Measurements from ENCODE around the gene ADSL. TPM values are rescaled to one million over a fixed set of nuclear protein-coding genes. Genes with fewer than 3 reads are reported as not detected.

The ADSL gene
- total RNA-seq, 1 donor from 2014 or later = 135 TPM

- Histone ChIP-seq H3K9ac (no peak overlapping the region), H3F3A (ENCODE audit: low read depth) (peaks cover 17% of the 10 kb centered on the region), H3K79me2 (ENCODE audit: low read depth) (no peaks in the 10 kb centered on the region), H3K27ac (no peak overlapping the region), H3K36me3 (peaks cover 2% of the 10 kb centered on the region), H3K4me3 (no peak overlapping the region), H2AFZ (replicated peaks) (no peak overlapping the region), H4K20me1 (ENCODE audit: low read depth) (peaks cover 19% of the 10 kb centered on the region), H3K27me3 (no peaks in the 10 kb centered on the region), H3K4me2 (no peak overlapping the region), H3K4me1 (peaks cover 2% of the 10 kb centered on the region), H3K9me3 (ENCODE audit: low read depth) (no peaks in the 10 kb centered on the region)
- no peak for TF ChIP-seq EZH2phosphoT487 (IDR thresholded peaks at IDR 0.05)
- Mint-ChIP-seq H3K36me3 (peaks cover 38% of the 10 kb centered on the region), H3K27me3 (ENCODE audit: insufficient read depth, low read depth) (peaks cover 3% of the 10 kb centered on the region), H3K9me3 (no peaks in the 10 kb centered on the region), H3K27ac (no peak overlapping the region), H3K4me3 (no peak overlapping the region), H3K4me1 (peaks cover 5% of the 10 kb centered on the region)
- no peak for DNase-seq (ENCODE audit: low spot score)
Observed at GRCh38 chr22:40320687-40321086, 25.6 kb upstream of the ADSL start.

- H3K4me3 ChIP-seq = no peak overlapping the region
Observed at GRCh38 chr22:40322021-40322420, 24.3 kb upstream of the ADSL start.

GRCh38 chr22:40322818-40323447 lies 23.4 kb upstream of the ADSL start:
- no peak for TF ChIP-seq EZH2 (IDR thresholded peaks at IDR 0.05)
- no peak for TF ChIP-seq EZH2phosphoT487 (IDR thresholded peaks at IDR 0.05)
- TF ChIP-seq CTCF (IDR thresholded peaks at IDR 0.05) = no peak
- no peak for DNase-seq (ENCODE audit: low spot score)
- Histone ChIP-seq H3K79me2 (ENCODE audit: low read depth) (no peaks in the 10 kb centered on the region), H3K36me3 (no peaks in the 10 kb centered on the region), H3K4me1 (peaks cover 21% of the 10 kb centered on the region), H2AFZ (replicated peaks) (no peak overlapping the region), H3K4me2 (no peak overlapping the region), H3F3A (ENCODE audit: low read depth) (peaks cover 31% of the 10 kb centered on the region), H3K27ac (no peak overlapping the region), H4K20me1 (ENCODE audit: low read depth) (peaks cover 39% of the 10 kb centered on the region), H3K9me3 (ENCODE audit: low read depth) (no peaks in the 10 kb centered on the region), H3K9ac (no peak overlapping the region), H3K4me3 (no peak overlapping the region), H3K27me3 (no peaks in the 10 kb centered on the region)
- Mint-ChIP-seq H3K27me3 (ENCODE audit: insufficient read depth, low read depth) (peaks cover 3% of the 10 kb centered on the region), H3K36me3 (peaks cover 21% of the 10 kb centered on the region), H3K4me3 (no peak overlapping the region), H3K4me1 (peaks cover 19% of the 10 kb centered on the region), H3K9me3 (no peaks in the 10 kb centered on the region), H3K27ac (no peak overlapping the region)

More at GRCh38 chr22:40322021-40322420, 24.3 kb upstream of the ADSL start:
- Mint-ChIP-seq H3K4me1 (peaks cover 14% of the 10 kb centered on the region), H3K27me3 (ENCODE audit: insufficient read depth, low read depth) (peaks cover 3% of the 10 kb centered on the region), H3K36me3 (peaks cover 30% of the 10 kb centered on the region), H3K27ac (no peak overlapping the region), H3K9me3 (no peaks in the 10 kb centered on the region), H3K4me3 (no peak overlapping the region)
- Histone ChIP-seq H3K27me3 (no peaks in the 10 kb centered on the region), H3K79me2 (ENCODE audit: low read depth) (no peaks in the 10 kb centered on the region), H3K27ac (no peak overlapping the region), H3K9me3 (ENCODE audit: low read depth) (no peaks in the 10 kb centered on the region), H3K9ac (no peak overlapping the region), H2AFZ (replicated peaks) (no peak overlapping the region), H3K4me1 (peaks cover 15% of the 10 kb centered on the region), H3F3A (ENCODE audit: low read depth) (peaks cover 28% of the 10 kb centered on the region), H3K36me3 (no peaks in the 10 kb centered on the region), H3K4me2 (no peak overlapping the region), H4K20me1 (ENCODE audit: low read depth) (peaks cover 33% of the 10 kb centered on the region)
- no peak for DNase-seq (ENCODE audit: low spot score)
- TF ChIP-seq CTCF (IDR thresholded peaks at IDR 0.05) (no peak), EZH2 (IDR thresholded peaks at IDR 0.05) (no peak), EZH2phosphoT487 (IDR thresholded peaks at IDR 0.05) (no peak)

GRCh38 chr22:40323681-40324171 lies 22.6 kb upstream of the ADSL start:
- DNase-seq (ENCODE audit: low spot score) = no peak
- H3K9me3 ChIP-seq (ENCODE audit: low read depth) = no peaks in the 10 kb centered on the region
- H3K4me1 Mint-ChIP-seq = peaks cover 19% of the 10 kb centered on the region
- no peaks in the 10 kb centered on the region for H3K79me2 ChIP-seq (ENCODE audit: low read depth)
- H3K4me1 ChIP-seq = peaks cover 21% of the 10 kb centered on the region
- H3K9ac ChIP-seq = no peak overlapping the region
- no peaks in the 10 kb centered on the region for H3K36me3 ChIP-seq
- H3K27me3 ChIP-seq = no peaks in the 10 kb centered on the region
- H3K9me3 Mint-ChIP-seq = no peaks in the 10 kb centered on the region
- H3K4me3 ChIP-seq = no peak overlapping the region
- TF ChIP-seq EZH2 (IDR thresholded peaks at IDR 0.05) (no peak), EZH2phosphoT487 (IDR thresholded peaks at IDR 0.05) (no peak), CTCF (IDR thresholded peaks at IDR 0.05) (no peak)
- H3F3A ChIP-seq (ENCODE audit: low read depth) = peaks cover 31% of the 10 kb centered on the region
- H3K27ac Mint-ChIP-seq = no peak overlapping the region
- no peak overlapping the region for H3K4me3 Mint-ChIP-seq
- no peak overlapping the region for H2AFZ ChIP-seq (replicated peaks)
- H3K36me3 Mint-ChIP-seq = peaks cover 18% of the 10 kb centered on the region
- no peak overlapping the region for H3K27ac ChIP-seq
- peaks cover 39% of the 10 kb centered on the region for H4K20me1 ChIP-seq (ENCODE audit: low read depth)
- H3K27me3 Mint-ChIP-seq (ENCODE audit: insufficient read depth, low read depth) = peaks cover 3% of the 10 kb centered on the region
- no peak overlapping the region for H3K4me2 ChIP-seq
